HG03103 (cell line): ENCODE results near the gene RLN2.
A peak's percentile ranks its signal among the peaks of the same experiment; 100 is the strongest.
"Not testable (repeated sequence)": the region's sequence is repeated elsewhere in the genome, so short reads cannot be mapped to it uniquely, and the experiment has no call there.

ENCODE experiments used
- ATAC-seq: cut with Tn5 transposase; IDR thresholded peaks from one replicate; pipeline ENCODE4 v1.9.1; 2021; ENCODE audit warnings: low read depth; ENCODE audit not compliant: unreplicated experiment

Gene RLN2

GRCh38 chr9:5303840-5304795, at the start of gene RLN2:
Gene RLN2, minus strand, starts transcription at chr9:5304716. Its CDS starts 136 bp downstream, at chr9:5304580.
- peak; percentile 100 for ATAC-seq

GRCh38 chr9:5354184-5354583, 49.7 kb upstream of the RLN2 start:
- no peak for ATAC-seq

GRCh38 chr9:5352637-5353248, 48.2 kb upstream of the RLN2 start:
- no peak for ATAC-seq

GRCh38 chr9:5338992-5339981, 34.8 kb upstream of the RLN2 start, which contains the start of gene RLN1:
Gene RLN1, minus strand, starts transcription at chr9:5339876. Its CDS starts 130 bp downstream, at chr9:5339746.
- ATAC-seq: peak; percentile 99

- no peak for ATAC-seq
Observed at GRCh38 chr9:5336688-5337087, 32.2 kb upstream of the RLN2 start.

- not testable (repeated sequence) for ATAC-seq
Observed at GRCh38 chr9:5331276-5331675, 26.8 kb upstream of the RLN2 start.

- ATAC-seq: no peak
Observed at GRCh38 chr9:5326893-5327548, 22.5 kb upstream of the RLN2 start.

GRCh38 chr9:5326187-5326586, 21.7 kb upstream of the RLN2 start:
- ATAC-seq: no peak

GRCh38 chr9:5321601-5322000, 17.1 kb upstream of the RLN2 start:
- ATAC-seq: not testable (repeated sequence)

- ATAC-seq: no peak
Observed at GRCh38 chr9:5321058-5321457, 16.5 kb upstream of the RLN2 start.

GRCh38 chr9:5316406-5316805, 11.9 kb upstream of the RLN2 start:
- not testable (repeated sequence) for ATAC-seq

GRCh38 chr9:5315187-5315923, 10.8 kb upstream of the RLN2 start:
- no peak for ATAC-seq

- no peak for ATAC-seq
Observed at GRCh38 chr9:5310851-5311250, 6.3 kb upstream of the RLN2 start.

- ATAC-seq: no peak
Observed at GRCh38 chr9:5305741-5306140, 1.2 kb upstream of the RLN2 start.

GRCh38 chr9:5301544-5301943, 3.0 kb downstream of the RLN2 start:
- no peak for ATAC-seq

- ATAC-seq: no peak
Observed at GRCh38 chr9:5292141-5292540, 12.4 kb downstream of the RLN2 start.

GRCh38 chr9:5288591-5288990, 15.9 kb downstream of the RLN2 start:
- ATAC-seq: no peak

- ATAC-seq: no peak
Observed at GRCh38 chr9:5286262-5286661, 18.3 kb downstream of the RLN2 start.

GRCh38 chr9:5278486-5278885, 26.0 kb downstream of the RLN2 start:
- ATAC-seq: peak; percentile 65
